Tibial nerve (tissue), 4 donors: ENCODE data around the gene HES6. TPM values are rescaled to one million over a fixed set of nuclear protein-coding genes. Genes with fewer than 3 reads are reported as not detected.

Experiments
- DNase-seq, 2 donors: peaks; one replicate each; pipeline ENCODE4 v3.0.0-alpha.2; 2019; ENCODE audit warnings: low spot score in 2 of 2
- H3K27ac ChIP-seq, 4 donors: fragments of 200-600 bp; sonication (generic) in 3 of 4; one replicate each; pipeline ENCODE4 v1.5.1; 2017 to 2019; ENCODE audit warnings: mild to moderate bottlenecking in 1 of 4
- H3K27me3 ChIP-seq, 2 donors: fragments of 200-600 bp; sonication (generic) in 1 of 2; one replicate each; pipeline versions ENCODE4 v1.5.1 to v1.6.0; 2017 to 2019
- H3K36me3 ChIP-seq, 3 donors: fragments of 200-600 bp; sonication (generic); one replicate each; pipeline ENCODE4 v1.5.1; 2018 to 2019
- H3K4me1 ChIP-seq, 4 donors: fragments of 200-600 bp; sonication (generic) in 3 of 4; one replicate each; pipeline ENCODE4 v1.5.1; 2017 to 2019
- H3K4me3 ChIP-seq, 4 donors: fragments of 200-600 bp; sonication (generic) in 3 of 4; one replicate each; pipeline ENCODE4 v1.5.1; 2017 to 2019; ENCODE audit warnings: mild to moderate bottlenecking in 1 of 4, moderate library complexity in 1 of 4
- H3K9me3 ChIP-seq, 4 donors: fragments of 200-600 bp; sonication (generic) in 3 of 4; one replicate each; pipeline ENCODE4 v1.5.1; 2017 to 2019
- CTCF ChIP-seq, 5 experiments: fragments of 200-600 bp in 3 of 5; fragments of 450-650 bp in 2 of 5; sonication (generic) in 3 of 5; IDR thresholded peaks; one replicate each; pipeline ENCODE4 v1.5.1; 2016 to 2019; ENCODE audit warnings: antibody characterized with exemption in 5 of 5, mild to moderate bottlenecking in 3 of 5, moderate library complexity in 2 of 5
- EP300 ChIP-seq, 2 donors: sonication (generic); formaldehyde crosslinking; IDR thresholded peaks; one replicate each; pipeline ENCODE4 v1.6.1; 2017; ENCODE audit warnings: antibody characterized with exemption in 2 of 2, mild to moderate bottlenecking in 1 of 2
- POLR2A ChIP-seq, 2 donors: fragments of 450-650 bp; IDR thresholded peaks; one replicate each; pipeline ENCODE4 v1.6.1; 2017; ENCODE audit warnings: antibody characterized with exemption in 2 of 2, mild to moderate bottlenecking in 2 of 2, moderate library complexity in 2 of 2
- WGBS, 2 donors: methylation state at CpG; one replicate each; pipeline ENCODE4 v1.1.5; 2018; 5-methylcytosine and 5-hydroxymethylcytosine counted together
- total RNA-seq, 4 donors: library from RNA; depleted of rRNA; stranded (reverse); fragments of >200 nt; gene quantifications; one replicate each; pipeline ENCODE4 v1.1.0, GENCODE V29; 2016

The HES6 gene
- total RNA-seq, 4 donors from 2014 or later = 4.4 to 18.6 (median 12.4) TPM

- DNase-seq = no peak
- peak overlapping the region; percentile 49 to 87 (median 66) for H3K4me3 ChIP-seq
- no peaks in the 10 kb centered on the region for H3K9me3 ChIP-seq
- no peak for TF ChIP-seq POLR2A (IDR thresholded peaks at IDR 0.05)
- TF ChIP-seq CTCF (IDR thresholded peaks at IDR 0.05) = no peak
- TF ChIP-seq EP300 (IDR thresholded peaks at IDR 0.05) = no peak
- peaks cover 0 to 4% (median 0%) of the 10 kb centered on the region in 3 donors for H3K36me3 ChIP-seq
- peaks cover 0 to 43% (median 23%) of the 10 kb centered on the region in 4 donors for H3K4me1 ChIP-seq
- H3K27me3 ChIP-seq = peaks cover 0 to 19% of the 10 kb centered on the region in 2 donors
- 0% methylated on average over 3 of the region's 43 CpGs for WGBS, 2 donors
- H3K27ac ChIP-seq = peak overlapping the region in 1 of 4 donors; percentile 61
Measured at GRCh38 chr2:238239543-238239862, 335 bp downstream of the HES6 start.

GRCh38 chr2:238238766-238239542 is 884 bp downstream of the HES6 start:
- H3K27ac ChIP-seq = no peak overlapping the region
- H3K36me3 ChIP-seq = no peaks in the 10 kb centered on the region
- H3K27me3 ChIP-seq = peaks cover 0 to 19% of the 10 kb centered on the region in 2 donors
- no peaks in the 10 kb centered on the region for H3K9me3 ChIP-seq
- WGBS, 2 donors = 10 to 38% methylated on average over 28 to 39 of the region's 75 CpGs
- TF ChIP-seq CTCF (IDR thresholded peaks at IDR 0.05) (no peak), EP300 (IDR thresholded peaks at IDR 0.05) (no peak), POLR2A (IDR thresholded peaks at IDR 0.05) (no peak)
- DNase-seq = no peak
- peak overlapping the region in 3 of 4 donors; percentile 27 to 87 (median 49) for H3K4me3 ChIP-seq
- peaks cover 0 to 43% (median 23%) of the 10 kb centered on the region in 4 donors for H3K4me1 ChIP-seq

GRCh38 chr2:238238311-238238765 is 1.5 kb downstream of the HES6 start:
- Histone ChIP-seq H3K27ac (no peak overlapping the region), H3K9me3 (no peaks in the 10 kb centered on the region), H3K36me3 (no peaks in the 10 kb centered on the region), H3K4me1 (peaks cover 0 to 39% (median 19%) of the 10 kb centered on the region in 4 donors), H3K27me3 (peaks cover 0 to 19% of the 10 kb centered on the region in 2 donors), H3K4me3 (no peak overlapping the region)
- DNase-seq = no peak
- 84 to 98% methylated on average over 5 of the region's 5 CpGs for WGBS, 2 donors
- no peak for TF ChIP-seq EP300 (IDR thresholded peaks at IDR 0.05)
- TF ChIP-seq CTCF (IDR thresholded peaks at IDR 0.05) = no peak
- no peak for TF ChIP-seq POLR2A (IDR thresholded peaks at IDR 0.05)

- H3K27me3 ChIP-seq = peaks cover 0 to 19% of the 10 kb centered on the region in 2 donors
- no peak for DNase-seq
- WGBS, 2 donors = 86% methylated on average over 10 of the region's 11 CpGs
- no peak overlapping the region for H3K4me3 ChIP-seq
- H3K9me3 ChIP-seq = no peaks in the 10 kb centered on the region
- TF ChIP-seq CTCF (IDR thresholded peaks at IDR 0.05) = no peak
- no peak for TF ChIP-seq POLR2A (IDR thresholded peaks at IDR 0.05)
- TF ChIP-seq EP300 (IDR thresholded peaks at IDR 0.05) = no peak
- H3K36me3 ChIP-seq = no peaks in the 10 kb centered on the region
- no peak overlapping the region for H3K27ac ChIP-seq
- H3K4me1 ChIP-seq = peaks cover 0 to 31% (median 12%) of the 10 kb centered on the region in 4 donors
Measured at GRCh38 chr2:238237431-238238135, 2.3 kb downstream of the HES6 start.

GRCh38 chr2:238236571-238236970 is 3.3 kb downstream of the HES6 start:
- H3K27ac ChIP-seq = no peak overlapping the region
- no peaks in the 10 kb centered on the region for H3K36me3 ChIP-seq
- H3K27me3 ChIP-seq = peaks cover 0 to 19% of the 10 kb centered on the region in 2 donors
- no peaks in the 10 kb centered on the region for H3K9me3 ChIP-seq
- peaks cover 0 to 29% (median 10%) of the 10 kb centered on the region in 4 donors for H3K4me1 ChIP-seq
- TF ChIP-seq EP300 (IDR thresholded peaks at IDR 0.05) = no peak
- no peak for TF ChIP-seq CTCF (IDR thresholded peaks at IDR 0.05)
- TF ChIP-seq POLR2A (IDR thresholded peaks at IDR 0.05) = no peak
- DNase-seq = no peak
- WGBS, 2 donors = 81 to 86% methylated on average over 4 of the region's 4 CpGs
- no peak overlapping the region for H3K4me3 ChIP-seq
